ENCODE measurements around the gene FRMD4A. TPM values are rescaled to one million over a fixed set of nuclear protein-coding genes. Genes with fewer than 3 reads are reported as not detected.

Gene FRMD4A
- total RNA-seq, 1 donor from 2014 or later = 42.3 TPM

GRCh38 chr10:14350006-14350405, 19.3 kb upstream of the FRMD4A start:
- ATAC-seq = no peak
- intact Hi-C loops (cut with DNase I) = no loop called here
- DNase-seq (ENCODE audit: missing footprints) = no peak

- DNase-seq (ENCODE audit: missing footprints) (no peak), ATAC-seq (no peak)
- intact Hi-C loops (cut with DNase I) = no loop called here
Observed at GRCh38 chr10:14349081-14349480, 18.4 kb upstream of the FRMD4A start.

- intact Hi-C loops (cut with DNase I) = no loop called here
- ATAC-seq (no peak), DNase-seq (ENCODE audit: missing footprints) (no peak)
Observed at GRCh38 chr10:14345262-14345661, 14.5 kb upstream of the FRMD4A start.

- intact Hi-C loops (cut with DNase I) = no loop called here
- no peak for ATAC-seq
- DNase-seq (ENCODE audit: missing footprints) = no peak
Observed at GRCh38 chr10:14340051-14340744, 9.5 kb upstream of the FRMD4A start.

DNA sequence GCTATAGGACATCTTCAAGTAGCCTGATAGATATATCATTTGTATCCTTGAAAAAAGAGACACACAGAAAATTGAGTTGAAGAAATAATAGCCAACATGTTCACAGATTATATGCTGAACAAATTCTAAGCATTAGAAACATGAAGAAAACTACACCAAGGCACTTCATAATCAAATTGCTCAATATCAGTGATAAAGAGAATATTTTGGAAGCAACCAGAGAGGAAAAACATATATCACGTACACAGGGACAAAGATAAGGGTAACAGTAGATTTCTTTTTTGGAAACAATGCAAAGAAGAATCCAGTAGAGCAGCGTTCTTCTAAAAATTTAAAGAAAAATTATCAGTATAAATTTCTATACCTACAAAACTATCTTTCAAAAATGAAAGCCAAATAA, 6.0 kb upstream of the FRMD4A start:
- intact Hi-C loops (cut with DNase I) = no loop called here
- ATAC-seq = no peak
- DNase-seq (ENCODE audit: missing footprints) = no peak

DNA sequence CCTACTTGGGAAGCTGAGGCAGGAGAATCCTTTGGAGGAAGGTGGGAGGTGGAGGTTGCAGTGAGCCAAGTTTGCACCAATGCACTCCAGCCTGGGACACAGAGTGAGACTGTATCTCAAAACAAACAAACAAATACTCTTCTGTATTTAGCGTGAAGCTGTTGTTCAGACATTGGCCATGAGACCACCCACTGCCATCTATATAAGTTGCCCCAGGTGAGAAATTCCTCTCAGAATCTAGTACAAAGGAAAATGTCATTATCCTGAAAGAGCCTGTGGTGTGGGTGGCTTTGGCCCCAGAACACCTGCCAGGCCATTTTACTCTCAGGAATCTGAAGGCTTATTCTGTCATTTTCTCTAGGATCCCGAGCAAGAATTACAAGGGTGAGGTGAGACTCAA, 4.0 kb upstream of the FRMD4A start:
- no peak for DNase-seq (ENCODE audit: missing footprints)
- ATAC-seq = no peak
- intact Hi-C loops (cut with DNase I) = no loop called here

DNA sequence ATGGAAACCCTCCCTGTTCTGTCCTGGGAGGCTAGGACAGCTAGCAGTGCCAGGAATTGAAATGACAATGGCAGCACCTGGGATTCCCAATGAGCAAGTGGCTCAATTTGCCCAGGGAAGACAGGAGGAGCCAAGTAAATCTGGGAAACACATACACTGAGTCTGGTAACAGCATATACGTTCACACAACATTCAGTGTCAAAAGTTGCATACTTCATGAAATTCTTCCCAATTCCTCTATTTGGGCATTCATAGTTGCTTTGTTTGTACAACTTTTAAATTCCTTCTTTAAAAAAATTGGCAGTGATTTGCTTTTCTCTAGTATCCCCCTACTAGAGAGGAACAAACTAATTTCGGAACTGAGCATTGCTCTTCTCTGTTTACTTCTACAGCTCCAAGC, 2.9 kb upstream of the FRMD4A start:
- no peak for ATAC-seq
- DNase-seq (ENCODE audit: missing footprints) = no peak
- intact Hi-C loops (cut with DNase I) = no loop called here

GRCh38 chr10:14332903-14333302, 2.2 kb upstream of the FRMD4A start:
- ATAC-seq (no peak), DNase-seq (ENCODE audit: missing footprints) (no peak)
- intact Hi-C loops (cut with DNase I) = no loop called here

DNA sequence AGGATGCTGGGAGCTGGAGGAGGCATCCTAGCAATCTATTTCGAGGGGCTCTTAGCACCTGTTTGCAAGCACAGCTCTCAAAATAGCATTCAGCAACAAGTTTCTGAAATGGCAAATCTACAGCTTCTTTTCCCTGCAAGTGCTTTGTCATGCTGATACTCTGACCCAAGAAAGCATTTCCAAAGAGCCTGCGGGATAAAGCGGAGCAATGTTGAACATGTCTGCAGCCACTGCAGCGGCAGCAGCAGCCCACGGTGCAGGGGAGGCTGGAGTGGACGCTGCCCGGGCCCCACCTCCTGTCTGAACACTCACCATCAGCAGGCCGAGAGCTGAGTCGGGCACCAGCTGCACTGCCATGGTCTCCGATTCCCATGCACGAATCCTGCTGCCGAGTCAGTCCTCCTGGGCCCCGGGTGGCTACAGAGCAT, 964 bp downstream of the FRMD4A start:
- intact Hi-C loops (cut with DNase I) = no loop called here
- DNase-seq (ENCODE audit: missing footprints) = no peak
- ATAC-seq = no peak

GRCh38 chr10:14328881-14329672, 1.6 kb downstream of the FRMD4A start:
- ATAC-seq (no peak), DNase-seq (ENCODE audit: missing footprints) (no peak)
- intact Hi-C loops (cut with DNase I) = no loop called here

DNA sequence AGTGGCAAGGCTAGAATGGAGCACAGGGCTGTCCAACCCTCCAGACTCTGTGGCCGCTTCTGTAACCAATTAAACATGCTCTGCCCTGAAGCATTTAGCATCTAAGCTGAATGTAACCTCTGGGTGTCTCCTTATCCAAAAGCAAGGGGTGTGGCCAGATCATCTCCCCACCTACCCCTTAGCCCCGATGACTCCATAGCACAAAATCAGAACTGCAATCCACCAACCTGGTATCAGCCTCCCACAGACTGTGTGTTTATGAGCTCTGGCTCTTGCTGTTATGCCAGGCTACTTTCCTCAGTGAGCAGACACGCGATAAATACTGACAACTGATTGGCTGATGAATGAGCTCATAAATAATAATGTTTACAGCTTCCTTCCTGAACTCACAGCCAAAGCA, 3.2 kb downstream of the FRMD4A start:
- ATAC-seq (no peak), DNase-seq (ENCODE audit: missing footprints) (no peak)
- intact Hi-C loops (cut with DNase I) = no loop called here

DNA sequence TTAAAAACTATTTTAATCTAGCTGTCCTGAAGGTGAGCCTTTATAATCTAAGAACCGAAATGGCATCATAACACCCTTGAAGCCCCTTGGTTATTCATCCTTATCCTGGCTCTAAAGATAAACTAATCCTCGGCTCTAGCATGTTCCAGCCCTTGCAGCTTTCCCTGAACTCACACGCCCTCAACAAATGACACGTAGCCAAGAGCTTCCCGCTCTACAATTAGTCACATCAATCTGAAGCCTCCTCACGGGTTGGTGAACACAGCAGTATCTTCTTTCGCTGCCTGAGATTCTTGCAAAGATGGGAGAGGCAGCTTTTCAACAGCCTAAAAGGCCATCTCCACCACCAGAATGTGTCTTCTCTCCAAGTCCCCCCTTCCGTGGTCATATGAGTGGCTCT, 4.1 kb downstream of the FRMD4A start:
- no peak for DNase-seq (ENCODE audit: missing footprints)
- intact Hi-C loops (cut with DNase I) = no loop called here
- no peak for ATAC-seq

- no peak for ATAC-seq
- intact Hi-C loops (cut with DNase I) = no loop called here
- no peak for DNase-seq (ENCODE audit: missing footprints)
Observed at GRCh38 chr10:14325325-14325955, 5.3 kb downstream of the FRMD4A start.

GRCh38 chr10:14322526-14323188, 8.1 kb downstream of the FRMD4A start:
- no peak for DNase-seq (ENCODE audit: missing footprints)
- intact Hi-C loops (cut with DNase I) = no loop called here
- ATAC-seq = no peak

GRCh38 chr10:14318007-14318406, 12.7 kb downstream of the FRMD4A start:
- intact Hi-C loops (cut with DNase I) = no loop called here
- no peak for DNase-seq (ENCODE audit: missing footprints)
- ATAC-seq = no peak

DNA sequence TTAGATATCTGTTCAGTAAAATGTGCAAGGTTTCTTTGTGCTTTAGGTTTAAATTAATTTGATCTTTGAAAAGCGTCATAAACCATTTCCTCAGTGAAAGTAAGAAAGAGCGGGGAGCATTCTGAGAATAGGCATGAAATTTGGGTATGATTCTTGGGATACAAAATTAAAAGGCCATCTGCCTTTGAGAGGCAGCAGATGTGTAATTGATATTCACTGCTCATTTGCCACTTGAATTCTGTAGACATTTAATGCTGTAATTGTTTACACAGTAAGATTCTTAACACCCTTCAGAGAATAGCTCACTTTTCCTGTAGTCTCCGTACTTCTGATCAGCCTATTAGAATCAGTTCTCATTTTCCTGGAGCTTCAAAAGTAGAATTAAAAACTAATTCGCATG, 18.7 kb downstream of the FRMD4A start:
- no peak for DNase-seq (ENCODE audit: missing footprints)
- no peak for ATAC-seq
- intact Hi-C loops (cut with DNase I) = no loop called here

DNA sequence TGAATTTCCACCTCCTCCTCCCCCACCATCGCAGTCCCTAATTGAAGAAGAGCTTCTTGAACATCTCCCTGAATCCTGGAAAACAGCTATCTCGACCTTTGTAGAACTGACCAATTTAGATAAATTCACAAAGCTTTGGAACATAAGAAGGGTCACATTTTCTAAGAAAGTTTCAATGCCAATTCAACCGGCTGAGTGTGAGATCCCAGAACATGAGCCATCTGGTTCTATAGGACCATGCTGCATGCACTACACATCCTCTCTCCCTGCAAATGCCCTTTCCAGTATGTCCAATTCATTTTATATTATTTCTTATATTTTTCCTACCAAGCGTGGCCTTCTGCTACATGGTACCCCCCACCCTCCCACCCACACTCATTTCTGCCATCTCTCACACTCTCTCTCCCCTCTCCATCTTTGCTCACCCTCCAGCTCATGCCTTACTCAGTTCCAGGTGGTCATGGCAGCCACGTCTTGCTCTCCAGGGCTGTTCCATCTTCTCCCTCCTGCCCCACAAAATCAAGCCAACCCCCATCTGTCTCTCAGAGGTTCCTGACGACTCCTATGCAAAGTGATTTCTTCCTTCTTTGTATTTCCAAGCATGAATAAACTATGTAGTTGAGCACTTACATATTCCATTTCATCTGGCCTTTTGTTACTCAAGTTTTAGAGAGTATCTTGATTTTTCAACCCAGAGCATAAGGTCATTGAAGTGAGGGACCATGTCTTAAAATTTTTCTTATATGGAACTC, 19.3 kb downstream of the FRMD4A start:
- intact Hi-C loops (cut with DNase I) = no loop called here

DNA sequence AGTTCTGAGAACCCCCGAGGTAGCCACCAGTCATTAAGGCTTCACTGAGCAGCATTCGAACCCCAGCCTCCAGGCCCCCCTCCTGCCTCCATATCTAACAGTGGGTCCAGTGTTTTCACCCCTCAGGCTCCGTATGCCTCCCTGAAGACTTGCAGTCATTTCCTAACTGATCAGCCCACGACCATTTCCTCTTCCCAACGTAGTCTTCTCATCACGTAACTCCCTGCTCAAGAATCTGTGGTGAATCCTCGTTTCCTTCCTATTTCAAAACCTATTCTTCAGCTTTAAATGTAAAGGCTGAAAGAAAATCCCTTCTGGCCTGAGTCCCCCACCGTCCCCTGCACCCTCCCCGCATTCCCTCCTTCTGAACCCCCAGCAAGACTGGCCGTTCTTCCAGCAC, 21.1 kb downstream of the FRMD4A start:
- intact Hi-C loops (cut with DNase I) = no loop called here
- no peak for DNase-seq (ENCODE audit: missing footprints)
- ATAC-seq = no peak

More for the DNA sequence above, 19.3 kb downstream of the FRMD4A start:
- DNase-seq (ENCODE audit: missing footprints) = no peak
- no peak for ATAC-seq

GRCh38 chr10:14306190-14306589, 24.5 kb downstream of the FRMD4A start:
- DNase-seq (ENCODE audit: missing footprints) = no peak
- no peak for ATAC-seq
- intact Hi-C loops (cut with DNase I) = no loop called here

Measured in Right ventricle myocardium inferior (tissue), 1 donor.